ENCODE results near the gene OTOF.

Gene OTOF

GRCh38 chr2:26424221-26424620 is 53.7 kb downstream of the OTOF start:
- CTCF ChIA-PET = no interaction called here
- POLR2A ChIA-PET = no interaction called here
- no peak for DNase-seq (ENCODE audit: extremely low spot score)
- no peak for TF ChIP-seq FOXA1 (IDR thresholded peaks at IDR 0.05)
- no peak for TF ChIP-seq SP1 (IDR thresholded peaks at IDR 0.05)
- no peak for TF ChIP-seq LEF1 (IDR thresholded peaks at IDR 0.05; ENCODE audit: borderline replicate concordance)
- TF ChIP-seq BHLHE40 (IDR thresholded peaks at IDR 0.05; ENCODE audit: borderline replicate concordance) = no peak
- no peak for TF ChIP-seq FOXM1 (IDR thresholded peaks at IDR 0.05; ENCODE audit: borderline replicate concordance)
- no peak for TF ChIP-seq HDGF (IDR thresholded peaks at IDR 0.05; ENCODE audit: borderline replicate concordance)
- TF ChIP-seq ZNF384 (IDR thresholded peaks at IDR 0.05) = no peak
- TF ChIP-seq PKNOX1 (IDR thresholded peaks at IDR 0.05) = no peak
- TF ChIP-seq TARDBP (IDR thresholded peaks at IDR 0.05) = no peak
- no peak for TF ChIP-seq FOXK2 (IDR thresholded peaks at IDR 0.05)
- no peak for TF ChIP-seq NFRKB (IDR thresholded peaks at IDR 0.05)
- TF ChIP-seq ARNT (IDR thresholded peaks at IDR 0.05) = no peak
- no peak for TF ChIP-seq CTBP1 (IDR thresholded peaks at IDR 0.05; ENCODE audit: borderline replicate concordance)

- POLR2A ChIA-PET = no interaction called here
- CTCF ChIA-PET = no interaction called here
- no peak for DNase-seq (ENCODE audit: extremely low spot score)
- TF ChIP-seq FOXA1 (IDR thresholded peaks at IDR 0.05) (no peak), SUZ12 (IDR thresholded peaks at IDR 0.05) (no peak), ZNF384 (IDR thresholded peaks at IDR 0.05) (no peak), CTBP1 (IDR thresholded peaks at IDR 0.05; ENCODE audit: borderline replicate concordance) (no peak), PKNOX1 (IDR thresholded peaks at IDR 0.05) (no peak), ELF4 (IDR thresholded peaks at IDR 0.05) (no peak), FOXK2 (IDR thresholded peaks at IDR 0.05) (no peak), SP1 (IDR thresholded peaks at IDR 0.05) (no peak), FOXM1 (IDR thresholded peaks at IDR 0.05; ENCODE audit: borderline replicate concordance) (no peak), TARDBP (IDR thresholded peaks at IDR 0.05) (no peak), L3MBTL2 (conservative IDR thresholded peaks at IDR 0.05) (no peak), BHLHE40 (IDR thresholded peaks at IDR 0.05; ENCODE audit: borderline replicate concordance) (no peak)
Measured at GRCh38 chr2:26423750-26424149, 54.2 kb downstream of the OTOF start.

GRCh38 chr2:26422947-26423629 is 54.8 kb downstream of the OTOF start:
- no peak for TF ChIP-seq TARDBP (IDR thresholded peaks at IDR 0.05)
- TF ChIP-seq ELF4 (IDR thresholded peaks at IDR 0.05) = no peak
- TF ChIP-seq HDGF (IDR thresholded peaks at IDR 0.05; ENCODE audit: borderline replicate concordance) = no peak
- TF ChIP-seq NFRKB (IDR thresholded peaks at IDR 0.05) = no peak
- TF ChIP-seq CTBP1 (IDR thresholded peaks at IDR 0.05; ENCODE audit: borderline replicate concordance) = no peak
- no peak for TF ChIP-seq SUZ12 (IDR thresholded peaks at IDR 0.05)
- DNase-seq (ENCODE audit: extremely low spot score) = no peak
- CTCF ChIA-PET = no interaction called here
- POLR2A ChIA-PET = no interaction called here

GRCh38 chr2:26421961-26422360 is 56.0 kb downstream of the OTOF start:
- POLR2A ChIA-PET = no interaction called here
- CTCF ChIA-PET = no interaction called here
- TF ChIP-seq ELF4 (IDR thresholded peaks at IDR 0.05) (no peak), ZNF384 (IDR thresholded peaks at IDR 0.05) (no peak), BHLHE40 (IDR thresholded peaks at IDR 0.05; ENCODE audit: borderline replicate concordance) (no peak), CTBP1 (IDR thresholded peaks at IDR 0.05; ENCODE audit: borderline replicate concordance) (no peak), SP1 (IDR thresholded peaks at IDR 0.05) (no peak), PKNOX1 (IDR thresholded peaks at IDR 0.05) (no peak), L3MBTL2 (conservative IDR thresholded peaks at IDR 0.05) (no peak), NFRKB (IDR thresholded peaks at IDR 0.05) (no peak), LEF1 (IDR thresholded peaks at IDR 0.05; ENCODE audit: borderline replicate concordance) (no peak), ARNT (IDR thresholded peaks at IDR 0.05) (no peak), FOXM1 (IDR thresholded peaks at IDR 0.05; ENCODE audit: borderline replicate concordance) (no peak), FOXA1 (IDR thresholded peaks at IDR 0.05) (no peak), TARDBP (IDR thresholded peaks at IDR 0.05) (no peak), HDGF (IDR thresholded peaks at IDR 0.05; ENCODE audit: borderline replicate concordance) (no peak), FOXK2 (IDR thresholded peaks at IDR 0.05) (no peak), SUZ12 (IDR thresholded peaks at IDR 0.05) (no peak)
- no peak for DNase-seq (ENCODE audit: extremely low spot score)

GRCh38 chr2:26414311-26414710 is 63.6 kb downstream of the OTOF start:
- POLR2A ChIA-PET = no interaction called here
- TF ChIP-seq FOXK2 (IDR thresholded peaks at IDR 0.05) (no peak), SUZ12 (IDR thresholded peaks at IDR 0.05) (no peak), L3MBTL2 (conservative IDR thresholded peaks at IDR 0.05) (no peak), PKNOX1 (IDR thresholded peaks at IDR 0.05) (no peak), TARDBP (IDR thresholded peaks at IDR 0.05) (no peak), FOXA1 (IDR thresholded peaks at IDR 0.05) (no peak)
- CTCF ChIA-PET = interaction anchor here (1.0 kb wide), 1 partner anchor 96 kb away, joined by 3 read pairs; no protein-coding TSS in a partner anchor
- DNase-seq (ENCODE audit: extremely low spot score) = no peak
